Measurements from ENCODE around the gene FARS2.

GRCh38 chr6:5762561-5762968, 501.3 kb downstream of the FARS2 start:
- no peak for TF ChIP-seq POLR2A (IDR thresholded peaks at IDR 0.05; ENCODE audit: low read depth)
- no peak for TF ChIP-seq CTCF (IDR thresholded peaks at IDR 0.05)
